CMK (cell line): ENCODE results near the gene EXOC3L1.

Experiments
- DNase-seq: peaks from one replicate; pipeline ENCODE4 v3.0.0-alpha.2; 2010; ENCODE audit warnings: low read depth

Gene EXOC3L1

DNA sequence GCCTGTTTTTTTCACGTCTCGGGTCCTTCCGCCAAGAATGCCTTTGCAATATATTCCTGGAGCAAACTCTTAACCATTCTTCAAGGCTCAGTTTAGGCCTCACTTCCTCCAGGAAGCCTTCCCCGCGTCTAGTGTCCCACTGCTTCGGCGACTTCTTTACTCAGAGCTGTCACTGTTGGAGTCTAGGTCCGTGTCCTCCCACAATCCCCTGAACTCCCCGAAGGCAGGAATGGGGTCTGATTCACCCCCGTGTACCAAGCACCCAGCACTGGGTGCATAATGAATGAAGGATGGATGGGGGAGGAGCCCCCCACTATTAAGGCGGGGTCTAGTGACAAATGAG, 6.7 kb downstream of the EXOC3L1 start:
- no peak for DNase-seq

DNA sequence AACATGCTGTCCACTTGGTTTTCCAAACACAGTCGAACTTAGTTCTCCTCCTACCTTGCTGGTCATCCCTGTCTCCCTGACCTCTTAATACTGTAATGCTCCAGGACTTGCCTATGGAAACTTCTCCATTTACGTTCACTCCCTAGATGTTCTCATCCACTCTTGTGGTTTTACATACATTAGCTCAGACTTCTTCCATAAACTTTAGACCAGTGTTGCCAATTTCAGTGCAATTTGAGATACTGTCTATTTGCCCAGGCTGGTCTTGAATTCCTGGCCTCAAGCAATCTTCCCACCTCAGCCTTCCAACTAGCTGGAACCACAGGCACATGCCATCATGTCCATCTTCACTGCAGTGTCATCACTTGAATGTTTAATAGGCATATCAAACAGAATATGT, 7.6 kb downstream of the EXOC3L1 start:
- no peak for DNase-seq

DNA sequence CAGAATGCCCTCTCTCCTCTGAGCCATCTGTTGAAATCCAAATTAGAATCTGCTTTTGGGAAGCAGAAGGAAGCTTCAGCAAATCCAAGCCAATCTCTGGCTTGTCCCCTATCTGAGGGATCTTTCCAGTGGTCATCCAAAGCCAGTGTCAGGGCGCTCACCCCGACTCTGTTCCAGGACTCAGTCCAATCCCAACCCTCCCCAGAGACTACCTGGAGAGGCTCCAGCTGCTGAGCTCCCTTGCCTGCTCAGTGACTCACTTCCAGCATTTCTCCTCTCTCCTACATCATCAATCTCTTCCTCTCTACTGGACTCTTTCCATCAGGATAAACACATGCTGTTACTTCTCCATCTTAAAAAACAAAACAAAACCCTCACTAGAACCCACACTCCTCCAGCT, 8.6 kb downstream of the EXOC3L1 start:
- no peak for DNase-seq

DNA sequence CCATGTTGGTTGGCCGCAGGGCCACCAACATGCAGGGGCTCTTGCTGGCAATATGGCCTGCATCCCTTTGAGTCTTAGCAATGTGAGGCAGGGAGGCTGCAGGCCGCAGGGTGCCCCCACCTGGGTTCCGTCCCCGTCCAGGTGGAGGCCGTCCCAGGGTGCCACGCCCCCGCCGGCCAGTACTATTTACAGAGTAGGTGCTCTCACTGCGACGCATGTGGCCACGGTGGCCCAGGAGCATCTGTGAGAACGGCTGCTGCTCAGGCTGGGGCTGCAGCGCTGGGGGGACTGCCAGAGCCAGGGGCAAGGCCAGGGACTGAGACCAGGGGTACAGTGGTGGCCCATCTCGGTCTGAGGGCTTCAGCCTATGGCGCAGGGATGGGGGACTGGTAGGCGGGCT, 9.8 kb downstream of the EXOC3L1 start:
- DNase-seq, result no peak

DNA sequence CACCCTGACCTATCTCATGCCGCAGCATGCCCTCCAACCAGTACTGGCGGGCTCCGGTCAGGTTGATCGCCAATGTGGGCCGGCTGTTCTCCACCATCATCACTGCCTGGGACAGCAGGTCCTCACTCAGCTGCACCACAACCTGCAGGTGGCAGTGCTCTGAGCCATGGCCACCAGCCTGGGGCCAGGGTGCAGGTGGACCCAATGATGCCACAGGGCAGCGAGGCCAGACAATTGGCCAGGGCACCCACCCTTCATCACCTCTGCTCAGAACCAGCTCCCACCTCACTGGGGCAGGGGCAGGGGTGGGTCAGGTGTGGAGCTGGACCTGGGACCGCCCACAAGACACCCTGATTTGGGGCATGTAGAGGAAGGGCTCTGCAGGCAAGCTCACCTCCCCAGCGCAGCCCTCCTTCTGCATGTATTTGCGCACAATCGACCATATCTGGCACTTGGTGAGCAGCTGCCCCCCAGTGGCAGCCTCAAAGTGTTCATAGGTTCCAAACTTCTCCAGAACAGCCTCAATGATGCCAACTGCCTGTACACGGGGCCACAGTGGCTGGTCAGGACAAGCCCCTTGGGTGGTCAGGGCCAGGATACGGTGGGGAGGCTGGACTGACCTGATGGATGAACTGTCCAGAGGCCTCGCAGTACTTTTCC, 10.4 kb downstream of the EXOC3L1 start:
- no peak for DNase-seq

DNA sequence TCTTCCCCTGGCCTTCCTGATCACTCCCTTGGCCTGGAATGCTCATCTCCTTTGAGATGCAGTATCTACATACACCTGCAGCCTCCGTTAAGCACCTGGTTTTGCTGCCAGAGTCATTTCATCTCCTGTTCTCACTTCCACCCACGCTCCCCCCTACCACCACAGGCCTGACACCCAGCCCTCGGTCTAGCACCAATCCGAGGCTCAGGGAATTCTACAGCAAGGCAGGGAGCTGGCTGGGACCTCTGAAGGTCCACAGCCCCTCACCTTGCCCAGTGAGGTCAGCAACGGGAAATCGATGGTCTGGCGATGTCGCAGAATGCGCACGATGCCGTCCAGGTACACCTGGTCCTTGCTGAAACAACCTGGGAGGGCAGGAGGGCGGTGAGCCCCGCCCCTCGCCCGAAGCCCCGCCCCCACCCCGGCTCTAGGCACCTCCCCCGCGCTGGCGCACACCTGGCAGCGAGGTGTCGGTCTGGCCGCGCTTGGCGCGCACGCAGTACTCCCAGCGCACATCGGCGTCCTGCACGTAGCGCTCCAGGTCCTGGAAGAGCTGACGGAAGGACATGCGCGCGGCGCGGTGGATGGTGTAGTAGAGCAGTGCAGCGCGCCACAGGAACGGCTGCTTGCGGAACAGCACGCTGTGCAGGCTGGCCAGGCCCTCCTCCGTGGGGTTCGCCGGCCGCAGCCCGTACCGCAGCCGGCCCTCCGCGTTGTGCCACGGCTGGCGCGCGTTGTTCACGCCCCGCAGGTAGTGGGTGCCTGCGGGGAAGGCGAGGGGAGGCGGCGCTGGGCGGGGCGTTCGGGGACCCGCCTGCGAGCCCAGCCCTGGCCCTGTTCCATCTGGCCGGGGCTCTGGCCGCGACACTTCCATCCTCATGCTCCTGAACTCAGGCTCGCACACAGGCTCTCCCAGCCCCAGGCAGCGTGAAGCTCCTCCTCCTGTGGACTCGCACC, 11.9 kb downstream of the EXOC3L1 start:
- no peak for DNase-seq

DNA sequence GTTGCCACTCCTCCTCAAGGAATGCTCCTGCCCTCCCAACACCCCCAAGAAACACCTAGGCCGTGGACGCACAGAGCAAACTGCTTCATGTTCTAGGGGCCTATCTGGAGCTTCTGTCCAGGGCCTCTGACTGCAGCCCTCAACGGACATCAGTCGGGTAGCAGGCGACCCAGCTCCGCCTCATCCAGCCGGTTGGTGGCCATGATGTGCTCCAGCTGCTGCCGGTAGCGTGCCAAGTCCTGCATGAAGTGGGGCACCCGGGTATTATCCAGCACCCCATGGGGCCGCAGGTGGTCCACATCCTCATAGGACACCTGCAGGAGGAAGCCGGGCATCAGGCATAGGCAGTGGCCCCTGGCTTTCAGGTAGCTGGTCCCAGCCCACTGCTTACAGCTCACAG, 13.3 kb downstream of the EXOC3L1 start:
- DNase-seq, result no peak

DNA sequence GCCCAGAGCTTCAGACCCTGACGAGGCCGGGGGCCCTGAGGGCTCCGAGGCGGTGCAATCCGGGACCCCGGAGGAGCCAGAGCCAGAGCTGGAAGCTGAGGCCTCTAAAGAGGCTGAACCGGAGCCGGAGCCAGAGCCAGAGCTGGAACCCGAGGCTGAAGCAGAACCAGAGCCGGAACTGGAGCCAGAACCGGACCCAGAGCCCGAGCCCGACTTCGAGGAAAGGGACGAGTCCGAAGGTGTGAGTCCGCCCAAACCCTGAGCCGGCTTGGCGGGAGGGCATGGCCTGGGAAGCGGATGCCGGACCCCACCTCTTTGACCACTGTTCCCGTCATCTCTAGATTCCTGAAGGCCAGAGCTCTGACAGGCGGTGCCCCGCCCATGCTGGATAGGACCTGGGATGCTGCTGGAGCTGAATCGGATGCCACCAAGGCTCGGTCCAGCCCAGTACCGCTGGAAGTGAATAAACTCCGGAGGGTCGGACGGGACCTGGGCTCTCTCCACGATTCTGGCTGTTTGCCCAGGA, 15.2 kb downstream of the EXOC3L1 start:
- DNase-seq, result no peak

DNA sequence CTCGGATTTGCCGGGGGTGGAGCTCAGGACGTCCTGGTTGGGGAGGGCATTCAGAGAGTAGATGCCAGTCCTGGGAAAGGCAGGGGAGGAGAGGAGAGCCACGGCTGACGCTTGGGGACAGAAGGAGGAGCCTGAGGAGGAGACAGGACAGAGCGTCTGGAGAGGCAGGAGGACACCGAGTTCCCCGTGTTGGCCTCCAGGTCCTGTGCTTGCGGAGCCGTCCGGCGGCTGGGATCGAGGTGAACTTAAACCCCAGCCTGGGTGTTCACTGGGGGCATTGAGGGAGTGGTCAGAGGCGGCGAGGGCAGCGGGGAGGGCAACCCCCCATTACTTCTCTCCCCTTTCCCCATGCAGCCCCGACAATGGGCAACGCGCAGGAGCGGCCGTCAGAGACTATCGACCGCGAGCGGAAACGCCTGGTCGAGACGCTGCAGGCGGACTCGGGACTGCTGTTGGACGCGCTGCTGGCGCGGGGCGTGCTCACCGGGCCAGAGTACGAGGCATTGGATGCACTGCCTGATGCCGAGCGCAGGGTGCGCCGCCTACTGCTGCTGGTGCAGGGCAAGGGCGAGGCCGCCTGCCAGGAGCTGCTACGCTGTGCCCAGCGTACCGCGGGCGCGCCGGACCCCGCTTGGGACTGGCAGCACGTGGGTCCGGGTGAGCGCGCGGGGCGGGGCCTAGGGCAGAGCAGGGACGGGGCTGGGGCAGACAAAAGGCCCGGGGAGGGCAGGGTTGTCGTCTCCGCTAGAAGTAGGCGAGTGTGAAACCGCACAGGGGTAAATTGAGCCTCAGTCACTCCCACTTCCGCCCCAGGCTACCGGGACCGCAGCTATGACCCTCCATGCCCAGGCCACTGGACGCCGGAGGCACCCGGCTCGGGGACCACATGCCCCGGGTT, 15.9 kb downstream of the EXOC3L1 start:
- no peak for DNase-seq

DNA sequence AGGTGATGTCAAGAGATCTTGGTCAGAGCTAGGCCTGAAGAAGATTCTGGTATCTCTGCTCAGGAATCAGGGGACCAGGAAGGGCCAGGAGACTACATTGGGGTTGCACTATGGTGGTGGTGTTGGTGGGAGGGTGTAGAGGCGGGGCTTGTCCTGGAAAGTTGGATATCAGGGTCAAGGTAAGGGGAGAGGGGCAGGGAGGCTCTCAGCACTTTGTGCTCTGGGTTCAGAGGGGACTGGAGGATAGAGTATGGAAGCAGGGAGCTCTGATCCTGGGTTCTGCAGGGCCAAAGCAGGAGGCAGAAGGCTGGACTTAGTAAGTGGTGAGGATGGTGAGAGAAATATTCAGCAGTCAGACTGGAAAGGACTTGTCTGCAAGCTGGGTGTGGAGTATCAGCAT, 16.6 kb downstream of the EXOC3L1 start:
- no peak for DNase-seq

DNA sequence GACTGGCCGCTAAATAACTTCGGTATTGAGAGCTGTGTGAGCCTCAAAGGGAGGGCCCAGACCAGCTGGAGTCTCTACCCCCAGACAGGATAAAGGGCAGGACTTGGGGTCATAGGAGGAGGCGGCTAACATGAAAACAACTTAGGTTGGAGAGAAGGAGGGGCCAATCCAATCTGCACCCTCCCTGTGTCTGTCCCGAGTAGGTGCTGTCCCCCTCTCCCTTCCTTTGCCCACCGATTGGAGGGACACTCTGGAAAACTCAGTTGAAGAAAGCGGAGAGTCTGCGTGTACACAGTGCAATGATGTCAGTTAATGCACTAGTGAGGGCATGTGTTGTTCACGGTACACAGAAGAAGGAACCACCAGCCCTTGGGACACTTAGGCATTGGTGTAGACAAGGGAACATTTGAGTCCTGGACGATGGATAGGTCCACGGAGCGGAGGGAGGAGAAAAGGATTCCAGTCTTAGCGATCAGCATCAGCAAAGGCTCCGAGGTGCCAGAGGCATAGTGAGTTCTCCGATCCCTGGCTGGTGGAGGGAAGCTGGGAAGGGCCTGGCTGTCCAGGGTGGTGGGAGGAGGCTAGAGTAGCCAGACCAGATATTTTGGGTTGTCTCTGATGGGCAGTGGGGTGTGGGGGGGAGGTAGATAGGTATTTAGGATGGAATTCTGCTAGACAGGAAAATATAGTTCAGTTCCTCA, 18.8 kb downstream of the EXOC3L1 start:
- no peak for DNase-seq

DNA sequence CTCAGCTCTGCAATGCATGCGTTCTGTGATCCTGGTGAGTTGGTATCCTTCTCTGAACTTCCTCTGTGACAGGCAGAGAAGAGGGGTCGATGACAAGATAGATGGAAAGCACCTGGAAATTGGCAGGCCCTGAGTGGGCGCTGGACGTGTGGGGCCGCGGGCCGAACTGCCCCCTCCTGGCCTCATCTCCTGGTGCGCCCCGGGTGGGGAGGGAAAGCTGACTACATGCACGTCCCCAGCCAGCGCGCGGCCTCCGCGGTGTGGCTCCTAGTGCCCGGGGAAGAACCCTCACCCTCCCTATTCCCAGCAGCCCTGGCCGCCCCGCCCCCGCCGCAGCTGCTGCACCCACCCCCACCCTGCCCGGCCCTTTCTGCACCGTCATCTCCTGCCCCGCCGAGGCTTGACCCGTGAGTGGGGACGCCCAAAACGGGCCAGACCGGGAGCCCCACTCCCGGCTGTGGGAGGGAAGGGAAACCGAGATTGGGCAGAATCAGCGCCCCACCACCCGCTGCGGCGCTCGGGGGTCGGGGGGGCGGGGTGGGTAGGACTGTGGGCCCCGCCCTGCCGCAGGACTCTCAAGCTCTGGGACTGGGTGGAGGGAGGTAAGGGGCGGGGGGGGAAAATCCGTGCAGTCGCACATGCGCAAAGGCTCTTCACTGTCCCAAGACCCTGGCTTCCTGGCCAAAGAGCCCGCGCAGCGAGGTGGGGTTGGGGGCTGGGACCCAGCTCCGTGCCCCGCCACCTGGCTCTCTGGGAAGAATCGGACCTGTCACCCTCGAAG, 19.6 kb downstream of the EXOC3L1 start, which contains the start of gene NOL3:
Gene NOL3, plus strand, starts transcription at position 371 of the 781 bp plus-strand sequence.
- peak; percentile 67 for DNase-seq

DNA sequence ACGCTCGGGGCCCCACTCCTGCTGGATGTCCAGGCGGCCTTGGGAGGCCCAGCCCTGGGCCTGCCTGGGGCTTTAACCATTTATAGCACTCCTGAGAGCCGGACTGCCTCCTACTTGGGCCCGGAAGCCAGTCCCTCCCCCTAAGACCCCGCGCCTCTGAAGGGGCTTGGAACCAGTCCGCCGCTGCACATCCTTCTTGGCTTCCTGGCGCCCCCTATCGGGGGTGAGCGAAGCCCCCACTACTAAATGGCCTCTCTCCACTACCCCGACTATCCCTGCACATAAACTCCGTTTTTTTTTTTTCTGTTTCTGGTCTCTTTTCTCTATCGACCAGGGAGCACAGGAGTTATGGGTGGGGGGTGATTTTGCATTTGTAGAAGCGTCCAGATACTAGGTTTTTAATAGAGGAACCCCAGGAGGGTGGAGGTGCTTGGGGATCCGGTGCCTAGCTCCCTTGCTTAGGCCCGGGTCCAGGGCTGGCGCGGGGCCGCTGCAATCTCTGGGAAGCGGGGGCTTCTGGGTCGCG, 20.2 kb downstream of the EXOC3L1 start:
- no peak for DNase-seq

DNA sequence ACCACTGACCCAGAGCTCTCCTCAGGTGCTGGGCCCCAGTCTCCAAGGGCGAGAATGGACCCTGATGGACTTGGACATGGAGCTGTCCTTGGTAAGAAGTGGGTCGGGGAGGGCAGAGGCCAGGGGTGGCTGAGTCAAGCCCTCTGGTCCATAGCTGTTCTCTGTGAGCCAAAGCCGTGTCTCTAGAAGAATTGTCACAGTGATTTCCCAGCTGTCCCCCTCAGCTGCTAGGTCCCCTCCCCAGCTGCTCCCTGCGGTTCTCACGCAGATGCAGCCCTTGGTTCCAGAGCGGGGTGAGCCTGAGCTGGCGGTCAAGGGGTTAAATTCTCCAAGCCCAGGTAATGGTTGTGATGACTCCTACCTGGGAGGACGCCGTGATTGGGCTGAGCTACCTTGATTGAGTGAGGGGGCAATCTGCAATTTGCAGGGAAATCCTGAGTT, 20.9 kb downstream of the EXOC3L1 start:
- DNase-seq, result no peak

DNA sequence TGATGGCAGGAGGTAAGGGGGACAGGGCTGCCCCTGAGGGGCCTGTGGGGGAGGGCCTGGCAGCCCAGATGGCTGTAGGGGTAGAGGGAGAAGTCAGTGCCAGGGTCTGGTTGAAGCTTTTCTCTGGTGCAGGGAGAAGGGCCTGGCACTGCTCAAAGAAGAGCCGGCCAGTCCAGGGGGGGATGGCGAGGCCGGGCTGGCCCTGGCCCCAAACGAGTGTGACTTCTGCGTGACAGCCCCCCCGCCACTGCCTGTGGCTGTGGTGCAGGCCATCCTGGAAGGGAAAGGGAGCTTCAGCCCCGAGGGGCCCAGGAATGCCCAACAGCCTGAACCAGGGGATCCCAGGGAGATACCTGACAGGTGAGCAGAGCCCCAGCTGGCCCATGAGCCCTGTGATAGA, 22.3 kb downstream of the EXOC3L1 start:
- DNase-seq, result no peak

DNA sequence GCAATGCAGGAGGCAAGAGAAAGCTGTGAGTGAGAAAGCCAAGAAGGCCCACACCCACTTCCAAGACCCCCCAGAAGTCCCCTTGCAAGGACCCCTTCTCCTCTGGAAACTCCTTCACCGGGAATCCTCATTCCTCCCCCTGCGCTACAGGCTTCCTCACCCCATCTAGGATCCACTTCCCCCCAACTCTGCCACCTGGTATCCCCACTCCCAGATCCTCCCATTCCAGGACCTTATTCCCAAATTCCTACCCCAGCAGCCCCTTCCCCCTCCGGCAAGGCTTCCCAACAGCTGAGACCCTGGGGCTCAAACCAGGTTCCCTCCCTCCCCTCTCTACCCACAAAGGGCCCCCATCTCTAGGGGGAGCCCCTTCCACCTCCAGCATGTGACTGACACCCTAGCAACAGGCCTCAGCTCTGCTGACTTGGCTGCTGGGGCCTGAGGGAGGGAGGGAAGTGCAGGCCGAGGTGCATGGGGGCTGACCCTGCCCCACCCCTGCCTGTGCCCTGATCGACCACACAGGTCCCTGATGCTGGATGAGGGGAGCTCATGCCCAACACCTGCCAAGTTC, 23.3 kb downstream of the EXOC3L1 start:
- DNase-seq, result no peak

DNA sequence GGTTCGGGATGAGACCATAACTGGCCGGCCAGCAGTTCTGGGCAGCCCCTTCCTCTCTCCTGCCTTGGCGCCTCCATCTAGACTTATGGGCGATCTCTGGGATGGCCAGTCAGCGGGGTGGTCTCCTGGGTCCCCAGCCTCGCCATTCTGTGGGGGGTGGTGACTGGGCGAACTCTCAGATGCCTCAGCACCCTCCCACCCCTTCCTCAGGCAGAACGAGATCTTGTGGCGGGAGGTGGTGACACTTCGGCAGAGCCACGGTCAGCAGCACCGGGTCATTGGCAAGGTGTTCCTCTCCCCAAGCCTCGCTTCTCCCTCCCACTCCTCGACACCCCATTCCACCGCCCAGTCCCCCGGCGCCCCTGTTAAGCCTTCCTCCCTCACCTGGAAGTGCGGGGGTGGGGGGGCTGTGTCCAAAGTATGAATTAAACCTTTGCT, 23.8 kb downstream of the EXOC3L1 start:
- no peak for DNase-seq

DNA sequence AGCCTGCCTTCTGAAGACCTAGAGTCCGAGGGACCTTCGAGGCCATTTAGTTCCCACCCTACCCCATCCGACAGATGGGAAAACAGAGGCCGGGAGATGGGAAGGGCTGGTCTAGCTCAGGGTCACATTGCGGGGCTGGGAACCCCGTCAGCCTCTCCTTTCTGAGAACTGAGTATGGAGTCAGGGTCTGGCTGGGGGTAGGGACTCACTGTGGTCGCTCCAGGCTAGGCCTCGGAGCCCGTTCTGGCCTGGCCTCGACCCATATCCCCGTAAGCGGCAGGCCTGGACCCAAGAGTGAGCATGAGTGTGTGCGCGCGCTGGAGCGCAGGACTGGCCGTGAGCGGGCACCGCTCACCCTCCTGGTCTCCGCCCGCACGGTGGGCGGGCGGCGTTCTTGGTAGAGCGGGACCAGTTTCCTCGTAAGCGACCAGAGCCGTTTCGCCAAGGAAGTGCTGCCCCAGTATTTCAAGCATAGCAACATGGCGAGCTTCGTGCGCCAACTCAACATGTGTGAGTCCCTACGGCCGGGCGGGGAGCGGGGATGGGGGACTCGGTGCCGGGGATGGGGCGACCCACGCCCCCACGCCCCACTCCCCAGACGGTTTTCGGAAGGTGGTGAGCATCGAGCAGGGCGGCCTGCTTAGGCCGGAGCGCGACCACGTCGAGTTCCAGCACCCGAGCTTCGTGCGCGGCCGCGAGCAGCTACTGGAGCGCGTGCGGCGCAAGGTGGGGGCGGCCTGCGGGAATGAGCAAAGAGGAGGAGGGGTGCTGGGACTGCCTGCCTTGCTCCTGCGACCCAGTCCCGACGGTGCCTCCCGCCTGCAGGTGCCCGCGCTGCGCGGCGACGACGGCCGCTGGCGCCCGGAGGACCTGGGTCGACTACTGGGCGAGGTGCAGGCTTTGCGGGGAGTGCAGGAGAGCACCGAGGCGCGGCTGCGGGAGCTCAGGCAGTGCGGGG, 24.5 kb downstream of the EXOC3L1 start:
- DNase-seq, result no peak

DNA sequence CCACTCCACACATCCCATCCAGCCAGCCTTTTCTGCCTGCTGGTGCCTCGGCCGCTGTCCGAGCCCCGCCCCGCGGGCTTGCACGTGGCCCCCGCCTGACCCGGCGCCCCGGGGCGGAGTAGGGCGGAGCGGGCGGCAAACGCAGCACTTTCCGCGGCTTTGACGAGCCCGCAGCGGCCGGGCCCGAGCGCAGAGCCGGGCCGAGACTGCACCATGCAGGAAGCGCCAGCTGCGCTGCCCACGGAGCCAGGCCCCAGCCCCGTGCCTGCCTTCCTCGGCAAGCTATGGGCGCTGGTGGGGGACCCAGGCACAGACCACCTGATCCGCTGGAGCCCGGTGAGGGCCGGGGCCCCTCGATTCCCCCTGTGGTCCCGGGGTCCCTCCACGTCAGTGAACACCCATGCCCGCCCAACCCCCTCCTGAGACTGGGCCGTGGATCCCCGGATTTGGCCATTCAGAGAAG, 25.3 kb downstream of the EXOC3L1 start, which contains the start of gene HSF4:
Gene HSF4, plus strand, starts transcription at position 147 of the 463 bp plus-strand sequence. Its CDS starts 67 bp downstream, at position 214.
- DNase-seq, result no peak
